ENCODE data around the gene ADARB2. TPM values are rescaled to one million over a fixed set of nuclear protein-coding genes. Genes with fewer than 3 reads are reported as not detected.

ADARB2 gene
- total RNA-seq, 2 donors from 2014 or later = 8.0 to 12.2 TPM

DNA sequence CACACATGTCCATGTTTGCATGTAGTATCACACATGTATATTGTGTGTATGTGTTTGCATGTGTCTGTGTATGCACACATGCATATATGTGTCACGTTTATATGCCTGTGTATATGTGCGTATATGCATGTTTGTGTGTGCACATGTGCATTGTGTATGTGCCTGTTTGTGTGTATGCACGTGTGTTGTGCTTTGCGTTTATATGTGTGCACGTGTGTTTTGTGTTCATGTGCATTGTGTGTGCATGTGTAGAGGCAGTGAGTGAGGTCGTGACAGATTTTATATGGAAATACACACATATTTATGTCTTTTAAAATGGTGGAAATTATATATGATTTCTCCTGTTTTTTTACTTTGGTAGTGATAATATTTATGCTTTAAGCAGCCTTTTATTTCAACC, 41.2 kb downstream of the ADARB2 start:
- no peak overlapping the region for H3K4me3 ChIP-seq
- intact Hi-C loops (cut with DNase I) = no loop called here
- ATAC-seq = no peak
- H3K27me3 ChIP-seq = no peaks in the 10 kb centered on the region
- H3K27ac ChIP-seq = no peak overlapping the region
- no peaks in the 10 kb centered on the region for H3K4me1 ChIP-seq
- no peak for TF ChIP-seq POLR2A (IDR thresholded peaks at IDR 0.05)
- TF ChIP-seq, protein P1, sequence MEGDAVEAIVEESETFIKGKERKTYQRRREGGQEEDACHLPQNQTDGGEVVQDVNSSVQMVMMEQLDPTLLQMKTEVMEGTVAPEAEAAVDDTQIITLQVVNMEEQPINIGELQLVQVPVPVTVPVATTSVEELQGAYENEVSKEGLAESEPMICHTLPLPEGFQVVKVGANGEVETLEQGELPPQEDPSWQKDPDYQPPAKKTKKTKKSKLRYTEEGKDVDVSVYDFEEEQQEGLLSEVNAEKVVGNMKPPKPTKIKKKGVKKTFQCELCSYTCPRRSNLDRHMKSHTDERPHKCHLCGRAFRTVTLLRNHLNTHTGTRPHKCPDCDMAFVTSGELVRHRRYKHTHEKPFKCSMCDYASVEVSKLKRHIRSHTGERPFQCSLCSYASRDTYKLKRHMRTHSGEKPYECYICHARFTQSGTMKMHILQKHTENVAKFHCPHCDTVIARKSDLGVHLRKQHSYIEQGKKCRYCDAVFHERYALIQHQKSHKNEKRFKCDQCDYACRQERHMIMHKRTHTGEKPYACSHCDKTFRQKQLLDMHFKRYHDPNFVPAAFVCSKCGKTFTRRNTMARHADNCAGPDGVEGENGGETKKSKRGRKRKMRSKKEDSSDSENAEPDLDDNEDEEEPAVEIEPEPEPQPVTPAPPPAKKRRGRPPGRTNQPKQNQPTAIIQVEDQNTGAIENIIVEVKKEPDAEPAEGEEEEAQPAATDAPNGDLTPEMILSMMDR (IDR thresholded peaks at IDR 0.05) = no peak
- no peak for DNase-seq
- 62 to 71% methylated on average over 6 of the region's 6 CpGs for WGBS, 2 donors
- no peaks in the 10 kb centered on the region for H3K36me3 ChIP-seq (replicated peaks in 1 of 2; ENCODE audit: insufficient read depth in 1 of 2, low read depth in 2 of 2)
- no peaks in the 10 kb centered on the region for H3K9me3 ChIP-seq

DNA sequence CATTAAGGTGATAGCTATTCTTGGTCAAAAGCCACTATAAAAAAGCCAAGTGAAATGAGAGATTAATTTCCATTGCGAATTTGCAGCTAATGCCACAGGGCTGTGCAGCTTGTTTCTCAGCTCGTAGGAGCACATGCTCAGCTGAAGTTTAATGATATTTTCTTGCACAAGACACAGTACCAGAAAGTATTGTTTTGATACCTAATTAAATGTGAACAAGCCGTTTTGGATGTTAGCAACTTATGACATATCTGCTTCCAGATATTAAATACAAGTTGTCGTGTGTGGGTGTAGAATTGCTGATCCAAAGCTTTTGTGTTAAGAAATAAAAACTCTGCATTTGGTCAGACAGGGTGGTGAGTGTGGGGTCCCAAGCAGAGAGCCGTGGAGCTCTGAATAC, 47.2 kb downstream of the ADARB2 start:
- H3K36me3 ChIP-seq (replicated peaks in 1 of 2; ENCODE audit: insufficient read depth in 1 of 2, low read depth in 2 of 2) = no peaks in the 10 kb centered on the region
- WGBS, 2 donors = 47 to 64% methylated on average over 5 of the region's 5 CpGs
- peaks cover 0 to 5% (median 0%) of the 10 kb centered on the region in 3 donors for H3K9me3 ChIP-seq
- no peaks in the 10 kb centered on the region for H3K4me1 ChIP-seq
- intact Hi-C loops (cut with DNase I) = no loop called here
- no peaks in the 10 kb centered on the region for H3K27me3 ChIP-seq
- DNase-seq = no peak
- no peak for ATAC-seq
- no peak overlapping the region for H3K4me3 ChIP-seq
- no peak for TF ChIP-seq POLR2A (IDR thresholded peaks at IDR 0.05)
- TF ChIP-seq, protein P1 (IDR thresholded peaks at IDR 0.05) = no peak
- H3K27ac ChIP-seq = no peak overlapping the region

DNA sequence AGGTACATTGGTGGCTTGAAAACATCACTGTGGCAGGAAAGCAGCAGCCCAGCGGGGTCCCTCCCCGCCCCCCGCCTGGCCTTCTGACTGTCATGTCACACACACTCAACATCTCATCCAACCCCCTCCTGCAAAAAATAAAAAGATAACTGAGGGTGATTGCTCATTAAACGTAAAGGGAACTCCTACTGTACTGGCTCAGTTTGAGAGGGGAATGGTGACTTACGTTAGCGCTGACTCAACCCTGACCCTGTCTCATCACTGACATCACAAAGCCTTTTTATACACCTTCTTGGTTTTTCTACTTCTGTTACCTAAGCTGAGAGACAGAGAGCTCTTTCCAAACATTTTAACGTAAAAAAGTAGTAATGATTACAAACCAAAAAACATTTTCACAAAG, 48.8 kb downstream of the ADARB2 start:
- intact Hi-C loops (cut with DNase I) = no loop called here
- WGBS, 2 donors = 67 to 70% methylated on average over 7 of the region's 7 CpGs
- ATAC-seq (no peak), DNase-seq (no peak)
- Histone ChIP-seq H3K27me3 (no peaks in the 10 kb centered on the region), H3K9me3 (peaks cover 0 to 5% (median 0%) of the 10 kb centered on the region in 3 donors), H3K27ac (no peak overlapping the region), H3K36me3 (replicated peaks in 1 of 2; ENCODE audit: insufficient read depth in 1 of 2, low read depth in 2 of 2) (no peaks in the 10 kb centered on the region), H3K4me1 (no peaks in the 10 kb centered on the region), H3K4me3 (no peak overlapping the region)
- TF ChIP-seq POLR2A (IDR thresholded peaks at IDR 0.05) = no peak
- TF ChIP-seq, protein P1 (IDR thresholded peaks at IDR 0.05) = no peak

DNA sequence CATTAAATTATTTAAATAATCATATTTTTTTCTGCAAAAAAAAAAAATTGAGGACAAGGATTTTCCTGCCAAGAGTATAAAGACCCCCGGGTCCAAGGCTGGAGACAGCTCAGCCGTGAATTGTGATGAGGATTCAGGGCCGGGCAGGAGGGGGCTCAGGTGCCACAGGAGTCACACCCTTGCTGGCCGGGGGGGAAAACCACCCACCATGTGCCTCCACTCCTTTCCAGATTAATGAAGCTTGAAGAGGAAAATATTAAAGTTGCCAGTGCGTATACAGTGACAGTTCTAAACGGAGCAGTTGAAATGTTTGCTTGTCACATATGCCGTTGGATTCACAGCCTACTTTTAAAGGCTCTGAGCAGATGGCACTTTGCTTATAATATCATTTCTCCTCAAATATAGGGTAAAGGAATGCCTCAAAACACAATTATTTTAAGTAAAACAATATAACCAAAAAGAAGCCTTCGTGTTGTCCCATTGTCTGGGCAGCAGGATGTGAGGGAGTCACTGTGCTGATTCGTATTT, 49.6 kb downstream of the ADARB2 start:
- H3K36me3 ChIP-seq (replicated peaks in 1 of 2; ENCODE audit: insufficient read depth in 1 of 2, low read depth in 2 of 2) = no peaks in the 10 kb centered on the region
- H3K27me3 ChIP-seq = no peaks in the 10 kb centered on the region
- H3K4me1 ChIP-seq = no peaks in the 10 kb centered on the region
- TF ChIP-seq, protein P1 (IDR thresholded peaks at IDR 0.05) = no peak
- TF ChIP-seq POLR2A (IDR thresholded peaks at IDR 0.05) = no peak
- H3K27ac ChIP-seq = no peak overlapping the region
- peaks cover 0 to 5% (median 0%) of the 10 kb centered on the region in 3 donors for H3K9me3 ChIP-seq
- WGBS, 2 donors = 57 to 65% methylated on average over 9 of the region's 9 CpGs
- intact Hi-C loops (cut with DNase I) = no loop called here
- DNase-seq = no peak
- no peak overlapping the region for H3K4me3 ChIP-seq
- ATAC-seq = no peak

DNA sequence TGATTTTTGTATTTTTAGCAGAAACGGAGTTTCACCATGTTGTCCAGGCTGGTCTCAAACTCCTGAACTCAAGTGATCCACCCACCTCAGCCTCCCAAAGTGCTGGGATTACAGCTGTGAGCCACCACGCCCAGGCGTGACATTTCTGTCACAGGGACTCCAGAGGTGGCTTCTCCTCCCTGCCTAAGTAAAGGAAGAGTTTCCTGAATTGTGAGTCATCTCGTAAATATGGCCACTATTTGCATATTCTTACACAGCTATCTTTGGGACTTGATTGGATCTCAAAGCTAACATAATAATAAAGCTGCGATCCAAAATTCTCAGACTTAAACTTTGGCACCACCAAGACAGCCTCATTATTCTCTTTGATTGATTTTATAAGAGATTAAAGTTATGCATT, 50.1 kb downstream of the ADARB2 start:
- Histone ChIP-seq H3K9me3 (peaks cover 0 to 5% (median 0%) of the 10 kb centered on the region in 3 donors), H3K27ac (no peak overlapping the region), H3K4me1 (no peaks in the 10 kb centered on the region), H3K4me3 (no peak overlapping the region), H3K27me3 (no peaks in the 10 kb centered on the region), H3K36me3 (replicated peaks in 1 of 2; ENCODE audit: insufficient read depth in 1 of 2, low read depth in 2 of 2) (no peaks in the 10 kb centered on the region)
- intact Hi-C loops (cut with DNase I) = no loop called here
- 63 to 66% methylated on average over 5 of the region's 5 CpGs for WGBS, 2 donors
- ATAC-seq (no peak), DNase-seq (no peak)
- TF ChIP-seq, protein P1 (IDR thresholded peaks at IDR 0.05) = no peak
- no peak for TF ChIP-seq POLR2A (IDR thresholded peaks at IDR 0.05)
